Bronchial epithelial cell (primary cell): ENCODE results near the gene CANX. TPM values are rescaled to one million over a fixed set of nuclear protein-coding genes. Genes with fewer than 3 reads are reported as not detected.
"Not testable (repeated sequence)": the region's sequence is repeated elsewhere in the genome, so short reads cannot be mapped to it uniquely, and the experiment has no call there.

ENCODE experiments used
- DNase-seq: peaks from one replicate; pipeline ENCODE4 v3.0.0-alpha.2; 2010; ENCODE audit warnings: low read depth
- FAIRE-seq: peaks from 2 replicates; lab custom pipeline; 2011; peaks lifted over from hg19 to GRCh38; lab: Jason Lieb, UNC
- H3K27me3 ChIP-seq: 2 replicates; pipeline ENCODE4 v1.5.1; 2011; ENCODE audit warnings: low read length; ENCODE audit not compliant: control insufficient read depth, insufficient read depth
- H3K36me3 ChIP-seq: 2 replicates; pipeline ENCODE4 v1.5.1; 2011; ENCODE audit warnings: low read length; ENCODE audit not compliant: control insufficient read depth, insufficient read depth
- H3K4me3 ChIP-seq: 2 replicates; pipeline ENCODE4 v1.5.1; 2011; ENCODE audit warnings: mild to moderate bottlenecking, low read depth, low read length, control low read depth
- total RNA-seq: library from RNA; depleted of rRNA; stranded (reverse); fragments of >200 nt; gene quantifications from 2 replicates; pipeline ENCODE4 v1.2.1, GENCODE V29; 2014
- TF ChIP-seq, protein P1 (sequence below): IDR thresholded peaks from 2 replicates; pipeline ENCODE4 v1.5.1; 2011; ENCODE audit warnings: mild to moderate bottlenecking, moderate library complexity, low read length, control low read depth, inconsistent platforms; ENCODE audit not compliant: insufficient read depth, severe bottlenecking

Gene CANX
- total RNA-seq, 1 donor from 2014 or later = 925 TPM

DNA sequence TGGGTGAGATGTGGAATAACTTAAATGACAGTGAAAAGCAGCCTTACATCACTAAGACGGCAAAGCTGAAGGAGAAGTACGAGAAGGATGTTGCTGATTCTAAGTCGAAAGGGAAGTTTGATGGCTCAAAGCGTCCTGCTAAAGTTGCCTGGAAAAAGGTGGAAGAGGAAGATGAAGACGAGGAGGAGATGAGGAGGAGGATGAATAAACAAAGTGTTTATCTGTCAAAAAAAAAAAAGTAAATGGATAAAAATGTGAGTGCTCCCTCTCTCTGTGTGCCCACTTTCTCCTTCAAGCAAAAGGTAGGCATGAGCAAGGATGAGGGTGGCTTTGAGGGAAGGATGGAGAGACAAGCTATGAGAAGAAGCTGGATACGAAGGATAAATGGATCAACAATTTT, 4.2 kb upstream of the CANX start:
- DNase-seq (no peak), FAIRE-seq (no peak)
- no peaks in the 10 kb centered on the region for H3K27me3 ChIP-seq
- TF ChIP-seq, protein P1, sequence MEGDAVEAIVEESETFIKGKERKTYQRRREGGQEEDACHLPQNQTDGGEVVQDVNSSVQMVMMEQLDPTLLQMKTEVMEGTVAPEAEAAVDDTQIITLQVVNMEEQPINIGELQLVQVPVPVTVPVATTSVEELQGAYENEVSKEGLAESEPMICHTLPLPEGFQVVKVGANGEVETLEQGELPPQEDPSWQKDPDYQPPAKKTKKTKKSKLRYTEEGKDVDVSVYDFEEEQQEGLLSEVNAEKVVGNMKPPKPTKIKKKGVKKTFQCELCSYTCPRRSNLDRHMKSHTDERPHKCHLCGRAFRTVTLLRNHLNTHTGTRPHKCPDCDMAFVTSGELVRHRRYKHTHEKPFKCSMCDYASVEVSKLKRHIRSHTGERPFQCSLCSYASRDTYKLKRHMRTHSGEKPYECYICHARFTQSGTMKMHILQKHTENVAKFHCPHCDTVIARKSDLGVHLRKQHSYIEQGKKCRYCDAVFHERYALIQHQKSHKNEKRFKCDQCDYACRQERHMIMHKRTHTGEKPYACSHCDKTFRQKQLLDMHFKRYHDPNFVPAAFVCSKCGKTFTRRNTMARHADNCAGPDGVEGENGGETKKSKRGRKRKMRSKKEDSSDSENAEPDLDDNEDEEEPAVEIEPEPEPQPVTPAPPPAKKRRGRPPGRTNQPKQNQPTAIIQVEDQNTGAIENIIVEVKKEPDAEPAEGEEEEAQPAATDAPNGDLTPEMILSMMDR = no peak
- no peaks in the 10 kb centered on the region for H3K36me3 ChIP-seq
- H3K4me3 ChIP-seq = no peak overlapping the region

DNA sequence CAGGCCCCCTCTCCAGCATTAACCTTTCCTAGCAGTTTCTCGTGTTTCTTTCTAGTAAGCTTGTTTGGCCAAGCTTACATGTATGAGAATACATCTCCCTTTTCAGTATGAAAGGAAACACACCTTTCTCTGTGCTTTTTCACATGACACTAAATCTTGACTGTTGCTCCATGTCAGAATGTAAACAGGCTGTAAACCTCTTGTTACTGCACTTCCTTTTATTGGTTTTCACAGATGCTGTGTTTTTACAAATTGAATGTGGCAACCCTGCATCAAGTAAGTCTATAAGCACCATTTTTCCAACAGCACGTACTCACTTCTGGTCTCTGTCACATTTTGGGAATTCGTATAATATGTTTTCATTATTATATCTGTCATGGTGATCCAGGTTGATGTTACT, 2.2 kb upstream of the CANX start:
- TF ChIP-seq, protein P1 = no peak
- no peak overlapping the region for H3K4me3 ChIP-seq
- H3K36me3 ChIP-seq = peaks cover 4% of the 10 kb centered on the region
- no peaks in the 10 kb centered on the region for H3K27me3 ChIP-seq
- no peak for DNase-seq
- FAIRE-seq = no peak

GRCh38 chr5:179697108-179697507, 1.7 kb upstream of the CANX start:
- Histone ChIP-seq H3K36me3 (peaks cover 4% of the 10 kb centered on the region), H3K27me3 (no peaks in the 10 kb centered on the region), H3K4me3 (no peak overlapping the region)
- DNase-seq = no peak
- no peak for FAIRE-seq
- TF ChIP-seq, protein P1 = no peak

GRCh38 chr5:179697543-179697942, 1.2 kb upstream of the CANX start:
- FAIRE-seq, DNase-seq, H3K36me3 ChIP-seq, H3K27me3 ChIP-seq: not testable (repeated sequence)
- H3K4me3 ChIP-seq = peak overlapping the region; percentile 80

GRCh38 chr5:179697993-179698934, 503 bp upstream of the CANX start:
- Histone ChIP-seq H3K4me3 (peak overlapping the region; percentile 97), H3K36me3 (peaks cover 4% of the 10 kb centered on the region), H3K27me3 (no peaks in the 10 kb centered on the region)
- DNase-seq (peak; percentile 95), FAIRE-seq (no peak)
- TF ChIP-seq, protein P1 = no peak

GRCh38 chr5:179699616-179700237, 960 bp downstream of the CANX start:
- Histone ChIP-seq H3K27me3 (no peaks in the 10 kb centered on the region), H3K4me3 (peak overlapping the region; percentile 97), H3K36me3 (peaks cover 5% of the 10 kb centered on the region)
- DNase-seq (peak; percentile 41), FAIRE-seq (no peak)
- TF ChIP-seq, protein P1 = no peak
